CD4-positive, CD25-positive, alpha-beta regulatory T cell (primary cell): Measurements from ENCODE around the gene ACSM2A. TPM values are rescaled to one million over a fixed set of nuclear protein-coding genes. Genes with fewer than 3 reads are reported as not detected.
A peak's percentile ranks its signal among the peaks of the same experiment; 100 is the strongest.
"Not testable (repeated sequence)": the region's sequence is repeated elsewhere in the genome, so short reads cannot be mapped to it uniquely, and the experiment has no call there.

ENCODE experiments used
- ATAC-seq, 2 donors: fragments of 150-1000 bp; cut with Tn5 transposase; one replicate each; pipeline ENCODE4 v1.10.0; 2021; ENCODE audit warnings: low read depth in 2 of 2, moderate number of reproducible peaks in 2 of 2, moderate library complexity in 1 of 2
- DNase-seq, 3 donors: peaks; one replicate each; pipeline versions ENCODE4 v3.0.0 to v3.0.0-alpha.2; 2012 to 2022; ENCODE audit warnings: mixed read lengths in 1 of 3
- H3K27ac ChIP-seq: one replicate; pipeline ENCODE4 v1.7.0; 2013; ENCODE audit warnings: mild to moderate bottlenecking, low read length; ENCODE audit not compliant: insufficient read depth, poor library complexity, severe bottlenecking
- H3K27me3 ChIP-seq: one replicate; pipeline ENCODE4 v1.7.0; 2013; ENCODE audit warnings: low read length; ENCODE audit not compliant: control insufficient read depth, insufficient read depth
- H3K36me3 ChIP-seq: one replicate; pipeline ENCODE4 v1.7.0; 2013; ENCODE audit warnings: mild to moderate bottlenecking, low read length, moderate library complexity; ENCODE audit not compliant: control insufficient read depth, insufficient read depth
- H3K4me1 ChIP-seq: 2 replicates; pipeline ENCODE4 v1.7.0; 2013; ENCODE audit warnings: mild to moderate bottlenecking, low read length; ENCODE audit not compliant: insufficient read depth, control insufficient read depth, poor library complexity, severe bottlenecking
- H3K4me3 ChIP-seq: one replicate; pipeline ENCODE4 v1.7.0; 2013; ENCODE audit warnings: low read depth, mild to moderate bottlenecking, low read length, moderate library complexity
- H3K9me3 ChIP-seq, 2 experiments: 1 replicate in 1 of 2; 2 replicates in 1 of 2; pipeline ENCODE4 v1.7.0; 2013; ENCODE audit warnings: low read length in 2 of 2, mild to moderate bottlenecking in 1 of 2, moderate library complexity in 1 of 2; ENCODE audit not compliant: control insufficient read depth in 2 of 2
- H3K27ac Mint-ChIP-seq, 3 donors: one replicate each; pipeline ENCODE4 v1.8.0; 2020 to 2022; ENCODE audit warnings: mild to moderate bottlenecking in 3 of 3, mixed read lengths in 3 of 3, moderate library complexity in 2 of 3
- H3K27me3 Mint-ChIP-seq: one replicate; pipeline ENCODE4 v1.8.0; 2022; ENCODE audit warnings: mild to moderate bottlenecking, mixed read lengths
- H3K36me3 Mint-ChIP-seq: one replicate; pipeline ENCODE4 v1.8.0; 2020; ENCODE audit warnings: mixed read lengths
- H3K4me1 Mint-ChIP-seq, 4 donors: one replicate each; pipeline ENCODE4 v1.8.0; 2020 to 2022; ENCODE audit warnings: mixed read lengths in 4 of 4, mild to moderate bottlenecking in 1 of 4
- H3K4me3 Mint-ChIP-seq, 4 donors: one replicate each; pipeline ENCODE4 v1.8.0; 2020 to 2022; ENCODE audit warnings: mild to moderate bottlenecking in 4 of 4, mixed read lengths in 4 of 4, moderate library complexity in 3 of 4
- H3K9me3 Mint-ChIP-seq, 7 donors: one replicate each; pipeline ENCODE4 v1.8.0; 2020 to 2022; ENCODE audit warnings: mixed read lengths in 7 of 7, mild to moderate bottlenecking in 3 of 7, moderate library complexity in 2 of 7
- polyA plus RNA-seq, 4 donors: library from polyadenylated mRNA; unstranded; fragments of 300-500 nt; fragmentation: Illumina TruSeq; gene quantifications; one replicate each; pipeline ENCODE4 v1.2.3, GENCODE V29; 2021
- total RNA-seq: library from RNA; stranded (reverse); gene quantifications from one replicate; pipeline ENCODE4 v1.2.3, GENCODE V29; 2022

The ACSM2A gene, protein sequence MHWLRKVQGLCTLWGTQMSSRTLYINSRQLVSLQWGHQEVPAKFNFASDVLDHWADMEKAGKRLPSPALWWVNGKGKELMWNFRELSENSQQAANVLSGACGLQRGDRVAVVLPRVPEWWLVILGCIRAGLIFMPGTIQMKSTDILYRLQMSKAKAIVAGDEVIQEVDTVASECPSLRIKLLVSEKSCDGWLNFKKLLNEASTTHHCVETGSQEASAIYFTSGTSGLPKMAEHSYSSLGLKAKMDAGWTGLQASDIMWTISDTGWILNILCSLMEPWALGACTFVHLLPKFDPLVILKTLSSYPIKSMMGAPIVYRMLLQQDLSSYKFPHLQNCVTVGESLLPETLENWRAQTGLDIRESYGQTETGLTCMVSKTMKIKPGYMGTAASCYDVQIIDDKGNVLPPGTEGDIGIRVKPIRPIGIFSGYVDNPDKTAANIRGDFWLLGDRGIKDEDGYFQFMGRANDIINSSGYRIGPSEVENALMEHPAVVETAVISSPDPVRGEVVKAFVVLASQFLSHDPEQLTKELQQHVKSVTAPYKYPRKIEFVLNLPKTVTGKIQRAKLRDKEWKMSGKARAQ
- total RNA-seq (not detected), polyA plus RNA-seq (not detected)

- not testable (repeated sequence) for H3K9me3 ChIP-seq, H3K27ac Mint-ChIP-seq, H3K36me3 Mint-ChIP-seq, H3K4me3 ChIP-seq, DNase-seq, H3K36me3 ChIP-seq, H3K4me1 ChIP-seq, ATAC-seq, H3K9me3 Mint-ChIP-seq, H3K27me3 ChIP-seq, H3K27ac ChIP-seq, H3K4me1 Mint-ChIP-seq, H3K27me3 Mint-ChIP-seq, H3K4me3 Mint-ChIP-seq
Observed at GRCh38 chr16:20451364-20451763, at the start of gene ACSM2A. Gene ACSM2A, plus strand, starts transcription at chr16:20451521. Its CDS starts 8,594 bp downstream, at chr16:20460115.

DNA sequence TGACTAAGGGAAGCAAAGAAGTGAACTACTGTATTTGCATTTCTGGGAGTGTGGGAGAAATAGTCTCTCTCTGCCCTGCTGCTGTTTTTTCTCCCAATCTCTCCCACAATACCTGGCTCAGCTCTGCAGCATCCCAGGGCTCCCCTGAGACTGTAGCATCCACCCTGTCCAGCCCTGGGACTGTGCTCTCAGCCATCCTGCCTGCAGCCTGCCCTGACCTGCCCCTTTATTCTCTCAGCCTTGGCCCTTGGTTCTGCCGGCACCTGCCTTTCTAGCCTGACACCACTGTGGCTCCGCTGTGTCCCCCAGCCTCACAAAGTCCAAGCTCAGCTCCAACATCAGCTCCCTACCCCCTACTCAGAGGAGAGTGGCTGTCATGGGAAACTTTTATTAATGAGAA is 48.7 kb upstream of the ACSM2A start:
- Mint-ChIP-seq H3K36me3 (no peaks in the 10 kb centered on the region), H3K4me3 (no peak overlapping the region), H3K27ac (no peak overlapping the region), H3K9me3 (no peaks in the 10 kb centered on the region), H3K27me3 (no peaks in the 10 kb centered on the region), H3K4me1 (no peaks in the 10 kb centered on the region)
- ATAC-seq = no peak
- Histone ChIP-seq H3K36me3 (no peaks in the 10 kb centered on the region), H3K9me3 (no peaks in the 10 kb centered on the region), H3K27ac (no peak overlapping the region), H3K4me3 (no peak overlapping the region), H3K4me1 (no peaks in the 10 kb centered on the region), H3K27me3 (no peaks in the 10 kb centered on the region)
- no peak for DNase-seq

GRCh38 chr16:20404637-20405036 is 46.7 kb upstream of the ACSM2A start, which contains the start of gene PDILT:
Gene PDILT, minus strand, starts transcription at chr16:20404737. Its CDS starts 5,437 bp downstream, at chr16:20399300.
- no peak for ATAC-seq
- peak within 1 kb of the TSS in 1 of 3 donors; percentile 7 for H3K27ac Mint-ChIP-seq
- H3K9me3 ChIP-seq = no peaks in the 10 kb centered on the region
- no peak for DNase-seq
- H3K27ac ChIP-seq = no peak within 1 kb of the TSS
- H3K27me3 ChIP-seq = no peaks in the 10 kb centered on the region
- no peaks in the 10 kb centered on the region for H3K36me3 Mint-ChIP-seq
- peaks cover 4% of the 10 kb centered on the region for H3K27me3 Mint-ChIP-seq
- no peaks in the 10 kb centered on the region for H3K9me3 Mint-ChIP-seq
- no peaks in the 10 kb centered on the region for H3K4me1 ChIP-seq
- no peak within 1 kb of the TSS for H3K4me3 Mint-ChIP-seq
- no peaks in the 10 kb centered on the region for H3K4me1 Mint-ChIP-seq
- no peaks in the 10 kb centered on the region for H3K36me3 ChIP-seq
- no peak within 1 kb of the TSS for H3K4me3 ChIP-seq

DNA sequence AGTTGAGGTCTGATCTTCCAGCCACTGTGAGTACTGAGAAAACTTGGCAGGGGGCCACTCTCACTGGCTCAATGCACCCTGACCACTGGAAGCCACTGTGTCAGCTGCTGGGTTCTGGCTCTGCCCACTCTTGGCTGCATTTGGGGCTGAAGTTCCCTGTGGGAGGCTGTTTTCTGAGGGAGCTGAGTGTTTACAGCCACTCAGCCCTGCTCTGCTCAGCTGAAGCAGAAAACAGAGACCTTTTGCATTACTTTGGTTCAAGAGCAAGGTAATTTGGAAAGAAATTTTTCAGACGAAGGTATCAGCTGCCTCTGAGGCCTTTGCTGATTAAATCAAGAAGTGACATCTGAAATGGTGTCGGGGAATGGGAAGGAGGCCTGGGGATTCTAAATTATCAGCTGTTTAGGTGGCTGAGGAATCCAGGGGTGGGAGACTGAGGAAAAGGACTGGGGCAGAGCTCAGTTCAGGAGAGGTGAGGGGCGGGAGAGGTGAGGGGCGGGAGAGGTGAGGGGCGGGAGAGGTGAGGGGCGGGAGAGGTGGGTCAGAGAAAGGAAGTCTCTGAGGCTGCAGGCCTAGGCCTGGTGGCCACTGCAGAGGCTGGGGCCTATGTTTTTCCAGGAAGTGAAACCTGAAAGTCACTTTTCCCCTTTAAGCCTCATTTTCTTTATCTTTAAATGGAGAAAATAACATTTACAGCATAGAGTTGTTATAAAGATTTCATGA is 41.8 kb upstream of the ACSM2A start, which contains the start of gene ACSM5:
Gene ACSM5, plus strand, starts transcription at position 137 of the 723 bp plus-strand sequence. CDS start 1,951 bp downstream, outside the sequence.
- Histone ChIP-seq H3K27ac (no peak within 1 kb of the TSS), H3K4me1 (no peaks in the 10 kb centered on the region), H3K9me3 (no peaks in the 10 kb centered on the region), H3K36me3 (no peaks in the 10 kb centered on the region), H3K27me3 (no peaks in the 10 kb centered on the region), H3K4me3 (no peak within 1 kb of the TSS)
- ATAC-seq (no peak), DNase-seq (no peak)
- H3K27ac Mint-ChIP-seq = no peak within 1 kb of the TSS
- no peaks in the 10 kb centered on the region for H3K4me1 Mint-ChIP-seq
- no peak within 1 kb of the TSS for H3K4me3 Mint-ChIP-seq
- H3K9me3 Mint-ChIP-seq = no peaks in the 10 kb centered on the region
- no peaks in the 10 kb centered on the region for H3K36me3 Mint-ChIP-seq
- peaks cover 4% of the 10 kb centered on the region for H3K27me3 Mint-ChIP-seq

DNA sequence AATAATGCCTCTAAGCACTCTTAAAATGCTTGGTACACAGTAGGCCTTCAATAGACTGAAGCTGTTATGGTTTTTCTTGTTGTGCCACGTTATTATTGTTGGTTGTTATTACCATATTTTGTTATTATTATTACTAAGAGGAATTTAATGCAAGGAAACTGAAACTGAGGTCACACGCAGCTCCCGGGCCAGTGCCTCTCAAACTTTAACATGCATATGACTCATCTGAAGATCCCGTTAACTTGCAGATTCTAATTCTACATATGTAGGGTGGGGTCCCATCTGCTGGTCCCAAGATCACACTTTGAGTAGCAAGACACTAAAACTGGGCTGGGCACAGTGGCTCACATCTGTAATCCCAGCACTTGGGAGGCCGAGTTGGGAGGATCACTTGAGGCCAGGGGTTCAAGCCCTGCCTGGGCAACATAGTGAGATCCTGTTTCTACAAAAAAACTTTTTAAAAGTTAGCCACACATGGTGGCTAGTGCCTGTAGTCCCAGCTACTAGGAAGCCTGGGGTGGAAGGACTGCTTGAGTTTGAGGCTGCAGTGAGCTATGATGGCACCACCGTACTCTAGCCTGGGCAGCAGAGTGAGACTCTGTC is 41.1 kb upstream of the ACSM2A start:
- Mint-ChIP-seq H3K4me3 (no peak overlapping the region), H3K36me3 (no peaks in the 10 kb centered on the region), H3K27ac (no peak overlapping the region), H3K9me3 (no peaks in the 10 kb centered on the region), H3K27me3 (peaks cover 4% of the 10 kb centered on the region), H3K4me1 (no peaks in the 10 kb centered on the region)
- Histone ChIP-seq H3K4me1 (no peaks in the 10 kb centered on the region), H3K27ac (no peak overlapping the region), H3K4me3 (no peak overlapping the region), H3K27me3 (no peaks in the 10 kb centered on the region), H3K9me3 (no peaks in the 10 kb centered on the region), H3K36me3 (no peaks in the 10 kb centered on the region)
- ATAC-seq (no peak), DNase-seq (peak in 1 of 3 donors; percentile 7)

DNA sequence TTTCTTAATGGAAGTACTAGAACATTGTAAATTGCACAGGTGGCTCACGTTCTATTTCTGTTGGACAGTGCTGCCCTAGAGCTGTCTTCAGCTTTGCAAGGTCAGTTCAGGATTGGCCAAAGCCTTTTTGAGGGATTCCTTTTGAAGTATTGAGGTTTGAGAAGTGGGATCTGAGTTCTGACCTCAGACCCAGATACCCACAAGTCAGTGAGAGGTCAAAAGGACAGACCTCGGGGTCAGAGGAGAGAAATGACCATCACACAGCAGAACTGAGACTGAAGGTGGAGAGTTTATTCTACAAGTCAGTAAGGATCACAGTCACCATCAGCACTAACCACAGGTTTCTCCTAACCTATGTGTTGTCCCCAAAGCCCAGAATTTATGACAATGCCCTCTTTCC is 40.3 kb upstream of the ACSM2A start:
- no peaks in the 10 kb centered on the region for H3K4me1 Mint-ChIP-seq
- H3K27me3 Mint-ChIP-seq = peaks cover 4% of the 10 kb centered on the region
- Histone ChIP-seq H3K9me3 (no peaks in the 10 kb centered on the region), H3K27me3 (no peaks in the 10 kb centered on the region), H3K4me3 (no peak overlapping the region), H3K4me1 (no peaks in the 10 kb centered on the region), H3K27ac (no peak overlapping the region), H3K36me3 (no peaks in the 10 kb centered on the region)
- H3K27ac Mint-ChIP-seq = no peak overlapping the region
- no peaks in the 10 kb centered on the region for H3K36me3 Mint-ChIP-seq
- ATAC-seq = no peak
- no peak for DNase-seq
- H3K9me3 Mint-ChIP-seq = no peaks in the 10 kb centered on the region
- H3K4me3 Mint-ChIP-seq = no peak overlapping the region

GRCh38 chr16:20415541-20415940 is 35.8 kb upstream of the ACSM2A start:
- H3K4me3 Mint-ChIP-seq = no peak overlapping the region
- H3K4me1 ChIP-seq = no peaks in the 10 kb centered on the region
- H3K27ac Mint-ChIP-seq = no peak overlapping the region

More at GRCh38 chr16:20415541-20415940, 35.8 kb upstream of the ACSM2A start:
- Histone ChIP-seq H3K4me3 (no peak overlapping the region), H3K36me3 (no peaks in the 10 kb centered on the region), H3K9me3 (no peaks in the 10 kb centered on the region), H3K27ac (no peak overlapping the region), H3K27me3 (no peaks in the 10 kb centered on the region)
- Mint-ChIP-seq H3K9me3 (peaks cover 0 to 2% (median 0%) of the 10 kb centered on the region in 7 donors), H3K4me1 (no peaks in the 10 kb centered on the region), H3K27me3 (no peaks in the 10 kb centered on the region), H3K36me3 (no peaks in the 10 kb centered on the region)
- no peak for ATAC-seq
- DNase-seq = no peak
